HepG2 (cell line): ENCODE data around the gene UNC5B. TPM values are rescaled to one million over a fixed set of nuclear protein-coding genes. Genes with fewer than 3 reads are reported as not detected.

Experiments used
- ATAC-seq: fragments of 200-7000 bp; cut with Tn5 transposase; 3 replicates; pipeline ENCODE4 v1.9.1; 2020; ENCODE audit warnings: mild to moderate bottlenecking, moderate library complexity
- BruUV-seq: library from RNA; stranded (reverse); fragments of 400-500 nt; replicated peaks from 2 replicates; lab custom pipeline; 2021; lab: Mats Ljungman, UMichigan
- CTCF ChIA-PET: fragments of 300-600 bp; formaldehyde crosslinking; extraction: SDS; loops from one replicate; lab custom pipeline; 2021; ENCODE audit warnings: low total read pairs, inconsistent platforms, low intra/inter-chr PET ratio; lab: Yijun Ruan, JAX
- POLR2A ChIA-PET: fragments of 350-600 bp; sonication (Branson Sonifier 250); formaldehyde crosslinking; loops from one replicate; lab custom pipeline; 2020; ENCODE audit warnings: antibody characterized with exemption, inconsistent platforms; lab: Yijun Ruan, JAX
- DNase-seq: peaks from one replicate; pipeline ENCODE4 v3.0.0-alpha.2; 2015; ENCODE audit warnings: low spot score
- FAIRE-seq: peaks from 3 replicates; lab custom pipeline; 2011; peaks lifted over from hg19 to GRCh38; lab: Jason Lieb, UNC
- H2AFZ ChIP-seq: one replicate; pipeline ENCODE4 v1.6.1; 2011; ENCODE audit warnings: low read length, inconsistent platforms
- H3K27ac ChIP-seq: fragments of 300-600 bp; 3 replicates; pipeline ENCODE4 v1.8.0; 2011; ENCODE audit warnings: mixed run types, mild to moderate bottlenecking, mixed read lengths, low read length, inconsistent platforms; ENCODE audit not compliant: insufficient read depth; ENCODE audit errors: extremely low read length
- H3K27me3 ChIP-seq, 2 experiments: fragments of 200-600 bp in 1 of 2; 2 replicates in 1 of 2; 3 replicates in 1 of 2; pipeline versions ENCODE4 v1.6.0 to v1.8.0; 2011; ENCODE audit warnings: low read length in 2 of 2, mild to moderate bottlenecking in 2 of 2, moderate library complexity in 2 of 2, inconsistent platforms in 1 of 2; ENCODE audit not compliant: insufficient read depth in 2 of 2, control insufficient read depth in 1 of 2
- H3K36me3 ChIP-seq, 2 experiments: fragments of 200-600 bp in 1 of 2; replicated peaks in 1 of 2; 2 replicates in 1 of 2; 3 replicates in 1 of 2; pipeline versions ENCODE4 v1.5.1 to v1.8.0; 2011; ENCODE audit warnings: low read length in 2 of 2, inconsistent platforms in 1 of 2; ENCODE audit not compliant: insufficient read depth in 2 of 2, control insufficient read depth in 1 of 2
- H3K4me1 ChIP-seq: 2 replicates; pipeline ENCODE4 v1.5.1; 2012; ENCODE audit warnings: low read length, inconsistent platforms; ENCODE audit not compliant: insufficient read depth
- H3K4me2 ChIP-seq: 2 replicates; pipeline ENCODE4 v1.6.0; 2011; ENCODE audit warnings: low read depth, low read length, inconsistent platforms
- H3K4me3 ChIP-seq, 3 experiments: fragments of 200-600 bp in 1 of 3; sonication (generic), shearing (Covaris generic) in 1 of 3; replicated peaks in 1 of 3; 2 replicates each; pipeline ENCODE4 v1.5.1; 2011 to 2016; ENCODE audit warnings: low read length in 3 of 3, inconsistent platforms in 2 of 3, low read depth in 2 of 3, mild to moderate bottlenecking in 2 of 3, control low read depth in 1 of 3, mixed read lengths in 1 of 3; ENCODE audit not compliant: insufficient read depth in 1 of 3
- H3K79me2 ChIP-seq: one replicate; pipeline ENCODE4 v1.6.1; 2011; ENCODE audit warnings: low read length, inconsistent platforms; ENCODE audit not compliant: insufficient read depth
- H3K9ac ChIP-seq: 2 replicates; pipeline ENCODE4 v1.6.0; 2011; ENCODE audit warnings: mild to moderate bottlenecking, low read depth, low read length, inconsistent platforms; ENCODE audit not compliant: insufficient read depth
- H3K9me3 ChIP-seq: 2 replicates; pipeline ENCODE4 v1.5.1; 2012; ENCODE audit warnings: mild to moderate bottlenecking, low read length
- H4K20me1 ChIP-seq: 2 replicates; pipeline ENCODE4 v1.6.0; 2011; ENCODE audit warnings: inconsistent platforms, mild to moderate bottlenecking, low read length, moderate library complexity; ENCODE audit not compliant: insufficient read depth
- ADNP ChIP-seq: sonication (generic); formaldehyde crosslinking; IDR thresholded peaks from 2 replicates; pipeline ENCODE4 v1.4.0; 2020; ENCODE audit warnings: missing genetic modification reagents
- CEBPG ChIP-seq: IDR thresholded peaks from 2 replicates; pipeline ENCODE4 v1.6.1; 2016
- HMG20B ChIP-seq: conservative IDR thresholded peaks from 2 replicates; pipeline ENCODE4 v1.6.1; 2016; ENCODE audit warnings: missing genetic modification reagents, missing compliant biosample characterization
- ISX ChIP-seq: sonication (generic); formaldehyde crosslinking; conservative IDR thresholded peaks from 2 replicates; pipeline ENCODE4 v1.5.0; 2020; ENCODE audit warnings: missing genetic modification reagents
- NAIF1 ChIP-seq: sonication (generic); formaldehyde crosslinking; IDR thresholded peaks from 2 replicates; pipeline ENCODE4 v1.5.0; 2020; ENCODE audit warnings: mild to moderate bottlenecking, missing genetic modification reagents, borderline replicate concordance
- NFATC3 ChIP-seq: sonication (generic); formaldehyde crosslinking; IDR thresholded peaks from 2 replicates; pipeline ENCODE4 v1.5.1; 2020; ENCODE audit warnings: mild to moderate bottlenecking, missing genetic modification reagents
- PCBP1 ChIP-seq: fragments of 200-400 bp; formaldehyde crosslinking; IDR thresholded peaks from 2 replicates; pipeline ENCODE4 v1.6.1; 2017; ENCODE audit warnings: mild to moderate bottlenecking, low read depth, low read length, borderline replicate concordance
- SIN3B ChIP-seq: fragments of 150-350 bp; IDR thresholded peaks from 2 replicates; pipeline ENCODE4 v1.6.1; 2014; ENCODE audit warnings: low read length
- TFE3 ChIP-seq: IDR thresholded peaks from 2 replicates; pipeline ENCODE4 v1.6.1; 2016
- U2AF2 ChIP-seq: fragments of 200-400 bp; formaldehyde crosslinking; IDR thresholded peaks from 2 replicates; pipeline ENCODE4 v1.6.1; 2017; ENCODE audit warnings: low read depth, mild to moderate bottlenecking, low read length
- USF2 ChIP-seq, 2 experiments: sonication (generic) in 1 of 2; formaldehyde crosslinking in 1 of 2; IDR thresholded peaks; 2 replicates each; pipeline versions ENCODE4 v1.5.1 to v1.6.1; 2011 to 2020; ENCODE audit warnings: borderline replicate concordance in 1 of 2, low read depth in 1 of 2, low read length in 1 of 2, mild to moderate bottlenecking in 1 of 2, missing genetic modification reagents in 1 of 2, moderate library complexity in 1 of 2
- ZNF562 ChIP-seq: sonication (generic); formaldehyde crosslinking; IDR thresholded peaks from 2 replicates; pipeline ENCODE4 v1.8.0; 2022; ENCODE audit warnings: missing genetic modification reagents, borderline replicate concordance
- ZNF773 ChIP-seq: sonication (generic); formaldehyde crosslinking; IDR thresholded peaks from 2 replicates; pipeline ENCODE4 v1.4.0; 2020; ENCODE audit warnings: missing genetic modification reagents, borderline replicate concordance
- ZSCAN25 ChIP-seq: sonication (generic); formaldehyde crosslinking; IDR thresholded peaks from 2 replicates; pipeline ENCODE4 v1.8.0; 2022; ENCODE audit warnings: mild to moderate bottlenecking, missing genetic modification reagents
- ZZZ3 ChIP-seq: sonication (generic); formaldehyde crosslinking; IDR thresholded peaks from 2 replicates; pipeline ENCODE4 v1.4.0; 2020; ENCODE audit warnings: missing genetic modification reagents, mild to moderate bottlenecking, borderline replicate concordance
- WGBS: methylation state at CpG from one replicate; pipeline ENCODE4 v1.1.6; 2017; ENCODE audit warnings: low lambda C conversion rate; 5-methylcytosine and 5-hydroxymethylcytosine counted together
- in situ Hi-C: cut with HindIII; loops from 2 replicates; pipeline ENCODE4 v1.10.0; 2017; ENCODE audit warnings: low pct_unique_long_range_greater_than_20kb; ENCODE audit not compliant: extremely low pct_ligation_motif_present
- intact Hi-C: fragments of 100-400 bp; cut with micrococcal nuclease; formaldehyde crosslinking; loops from one replicate; pipeline ENCODE4 v1.10.0; 2022; ENCODE audit not compliant: unreplicated experiment
- polyA plus RNA-seq, 8 experiments: library from polyadenylated mRNA; depleted of rRNA in 3 of 8; stranded (reverse) in 7 of 8; unstranded in 1 of 8; fragments of >200 nt; fragmentation: Illumina TruSeq in 4 of 8; extraction: Trizol in 4 of 8; gene quantifications; 2 replicates each; pipeline versions ENCODE4 v1.2.1 to v1.2.3, GENCODE V29; 2011 to 2016; ENCODE audit warnings: low read depth in 4 of 8, missing spikeins in 1 of 8, mixed read lengths in 1 of 8; ENCODE audit not compliant: insufficient read depth in 1 of 8
- total RNA-seq, 5 experiments: library from RNA; depleted of rRNA; stranded (reverse); fragments of >200 nt; fragmentation: Illumina TruSeq; extraction: Trizol; gene quantifications; 2 replicates each; pipeline ENCODE4 v1.2.3, GENCODE V29; 2016; ENCODE audit warnings: low read depth in 1 of 5
- TF ChIP-seq, protein P1 (sequence below): sonication (generic); formaldehyde crosslinking; IDR thresholded peaks from 2 replicates; pipeline ENCODE4 v1.5.0; 2020; ENCODE audit warnings: mild to moderate bottlenecking, missing genetic modification reagents
- TF ChIP-seq, protein P2 (sequence below): sonication (generic); formaldehyde crosslinking; IDR thresholded peaks from 2 replicates; pipeline ENCODE4 v1.8.1; 2023; ENCODE audit warnings: missing genetic modification reagents, inconsistent platforms, borderline replicate concordance

Gene UNC5B
- total and polyA plus RNA-seq, 2 of the 13 experiments (the other 11 are each of a cell fraction or from before 2014, with no cell fraction given): 0.07 TPM

DNA sequence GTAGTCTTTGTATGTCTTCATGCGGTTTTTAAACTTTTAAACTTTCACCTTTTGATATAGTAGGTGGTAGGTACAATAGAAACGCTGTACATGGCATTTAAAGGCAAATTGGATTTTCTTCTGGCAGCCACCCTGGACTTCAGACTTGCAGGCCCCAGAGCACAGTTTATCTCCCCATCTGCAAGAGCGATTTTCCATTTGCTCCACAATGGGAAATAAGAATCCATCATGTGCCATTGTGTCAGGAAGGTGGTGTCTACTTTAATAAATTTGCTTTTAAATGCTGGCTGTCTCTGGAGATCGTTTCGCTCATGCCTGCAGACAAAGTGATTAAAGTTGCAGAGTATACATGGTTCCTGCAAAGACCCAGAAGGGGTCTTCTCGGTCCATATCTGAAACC is 38.9 kb downstream of the UNC5B start:
- TF ChIP-seq NFATC3 (CRISPR knock-in tag) (no peak), PCBP1 (no peak), ISX (CRISPR knock-in tag) (no peak), ZNF562 (CRISPR knock-in tag) (no peak), TFE3 (no peak), CEBPG (CRISPR knock-in tag) (no peak), U2AF2 (no peak), SIN3B (no peak), NAIF1 (CRISPR knock-in tag) (no peak), HMG20B (CRISPR knock-in tag) (no peak), USF2 (IDR thresholded peaks at IDR 0.05; ENCODE audit: low read depth, low read length) (no peak), USF2 (CRISPR knock-in tag; IDR thresholded peaks at IDR 0.05; ENCODE audit: borderline replicate concordance) (no peak), ZSCAN25 (no peak), ZZZ3 (CRISPR knock-in tag) (no peak), ADNP (CRISPR knock-in tag) (no peak), ZNF773 (CRISPR knock-in tag) (no peak)
- TF ChIP-seq, protein P1, sequence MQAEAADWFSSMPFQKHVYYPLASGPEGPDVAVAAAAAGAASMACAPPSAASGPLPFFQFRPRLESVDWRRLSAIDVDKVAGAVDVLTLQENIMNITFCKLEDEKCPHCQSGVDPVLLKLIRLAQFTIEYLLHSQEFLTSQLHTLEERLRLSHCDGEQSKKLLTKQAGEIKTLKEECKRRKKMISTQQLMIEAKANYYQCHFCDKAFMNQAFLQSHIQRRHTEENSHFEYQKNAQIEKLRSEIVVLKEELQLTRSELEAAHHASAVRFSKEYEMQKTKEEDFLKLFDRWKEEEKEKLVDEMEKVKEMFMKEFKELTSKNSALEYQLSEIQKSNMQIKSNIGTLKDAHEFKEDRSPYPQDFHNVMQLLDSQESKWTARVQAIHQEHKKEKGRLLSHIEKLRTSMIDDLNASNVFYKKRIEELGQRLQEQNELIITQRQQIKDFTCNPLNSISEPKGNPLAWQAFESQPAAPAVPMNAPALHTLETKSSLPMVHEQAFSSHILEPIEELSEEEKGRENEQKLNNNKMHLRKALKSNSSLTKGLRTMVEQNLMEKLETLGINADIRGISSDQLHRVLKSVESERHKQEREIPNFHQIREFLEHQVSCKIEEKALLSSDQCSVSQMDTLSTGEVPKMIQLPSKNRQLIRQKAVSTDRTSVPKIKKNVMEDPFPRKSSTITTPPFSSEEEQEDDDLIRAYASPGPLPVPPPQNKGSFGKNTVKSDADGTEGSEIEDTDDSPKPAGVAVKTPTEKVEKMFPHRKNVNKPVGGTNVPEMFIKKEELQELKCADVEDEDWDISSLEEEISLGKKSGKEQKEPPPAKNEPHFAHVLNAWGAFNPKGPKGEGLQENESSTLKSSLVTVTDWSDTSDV (CRISPR knock-in tag): no peak
- TF ChIP-seq, protein P2, sequence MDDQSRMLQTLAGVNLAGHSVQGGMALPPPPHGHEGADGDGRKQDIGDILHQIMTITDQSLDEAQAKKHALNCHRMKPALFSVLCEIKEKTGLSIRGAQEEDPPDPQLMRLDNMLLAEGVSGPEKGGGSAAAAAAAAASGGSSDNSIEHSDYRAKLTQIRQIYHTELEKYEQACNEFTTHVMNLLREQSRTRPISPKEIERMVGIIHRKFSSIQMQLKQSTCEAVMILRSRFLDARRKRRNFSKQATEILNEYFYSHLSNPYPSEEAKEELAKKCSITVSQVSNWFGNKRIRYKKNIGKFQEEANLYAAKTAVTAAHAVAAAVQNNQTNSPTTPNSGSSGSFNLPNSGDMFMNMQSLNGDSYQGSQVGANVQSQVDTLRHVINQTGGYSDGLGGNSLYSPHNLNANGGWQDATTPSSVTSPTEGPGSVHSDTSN (CRISPR knock-in tag): no peak
- ATAC-seq (no peak), DNase-seq (no peak), FAIRE-seq (no peak)
- H3K4me3 ChIP-seq: no peak overlapping the region
- no peaks in the 10 kb centered on the region for H3K36me3 ChIP-seq
- POLR2A ChIA-PET: no interaction called here
- in situ Hi-C loops: no loop called here
- H3K9me3 ChIP-seq: no peaks in the 10 kb centered on the region
- no peak overlapping the region for H3K27ac ChIP-seq
- H3K9ac ChIP-seq: no peak overlapping the region
- no peaks in the 10 kb centered on the region for H3K79me2 ChIP-seq
- no peaks in the 10 kb centered on the region for H3K4me1 ChIP-seq
- no peak overlapping the region for H3K4me2 ChIP-seq
- CTCF ChIA-PET: no interaction called here
- H3K27me3 ChIP-seq: peaks cover 7 to 33% of the 10 kb centered on the region in 2 experiments; a peak in 4 of 5 replicates
- BruUV-seq: no TSS peak
- intact Hi-C loops: no loop called here
- no peak overlapping the region for H2AFZ ChIP-seq
- no peaks in the 10 kb centered on the region for H4K20me1 ChIP-seq
- 15% methylated on average over 6 of the region's 6 CpGs for WGBS
